ENCODE data around the gene PUS1.
A peak's percentile ranks its signal among the peaks of the same experiment; 100 is the strongest.

Gene PUS1

DNA sequence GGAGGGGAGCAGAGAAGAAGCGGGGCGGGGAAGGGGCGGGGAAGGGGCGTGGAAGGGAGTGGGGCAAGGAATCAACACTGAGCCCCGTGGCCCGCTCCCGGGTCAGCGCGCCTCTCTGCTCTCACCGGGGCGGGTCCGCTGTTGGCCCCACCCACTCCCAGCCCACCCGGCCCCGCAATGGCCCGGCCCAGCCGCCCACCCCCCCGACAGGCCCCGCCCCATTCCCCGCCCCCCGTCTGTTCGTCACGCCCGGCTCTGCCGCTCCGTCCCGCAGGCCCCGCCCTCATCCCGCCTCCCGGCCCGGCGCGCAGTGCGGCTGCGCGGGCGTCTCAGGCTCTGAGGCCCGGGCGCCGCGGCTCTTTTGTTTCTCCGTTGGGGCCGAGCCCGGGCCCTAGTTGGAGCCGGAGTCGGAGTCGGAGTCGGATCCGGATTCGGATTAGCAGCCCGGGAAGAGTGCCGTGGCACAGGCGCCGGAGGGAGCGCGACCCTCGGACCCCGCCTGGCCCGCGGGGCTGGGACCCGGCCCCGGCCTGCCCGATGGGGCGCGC lies 34.7 kb upstream of the PUS1 start, which contains the start of gene ULK1:
Gene ULK1 (plus strand): TSS at position 310 of the 548 bp plus-strand sequence. CDS start 380 bp downstream, outside the sequence.
- peak; percentile 88 for DNase-seq
- H4K8ac ChIP-seq (ENCODE audit: low read length) = peak within 1 kb of the TSS; percentile 14
- peak within 1 kb of the TSS; percentile 75 for H4K91ac ChIP-seq (ENCODE audit: low read length)
- H3K27ac ChIP-seq (ENCODE audit: low read length, poor library complexity, severe bottlenecking) = no peak within 1 kb of the TSS
- H3K4ac ChIP-seq (ENCODE audit: low read depth in 1 of 2, low read length in 2 of 2) = peak within 1 kb of the TSS in 1 of 2 experiments; percentile 91
- no peaks in the 10 kb centered on the region for H3K9me3 ChIP-seq (ENCODE audit: control insufficient read depth, low read length)
- H3K18ac ChIP-seq (ENCODE audit: low read depth in 1 of 2, low read length in 2 of 2) = peak within 1 kb of the TSS; percentile 69 to 98
- H3K36me3 ChIP-seq (ENCODE audit: control insufficient read depth in 1 of 2, insufficient read depth in 2 of 2, low read depth in 1 of 2, low read length in 2 of 2) = peaks cover 13 to 23% of the 10 kb centered on the region in 2 experiments
- no peak within 1 kb of the TSS for H3K14ac ChIP-seq (ENCODE audit: low read length in 2 of 2)
- H3K9ac ChIP-seq (ENCODE audit: low read length) = peak within 1 kb of the TSS; percentile 90
- H3K79me1 ChIP-seq (replicated peaks; ENCODE audit: low read length, poor library complexity, severe bottlenecking) = peaks cover 25% of the 10 kb centered on the region
- no peak within 1 kb of the TSS for H2BK5ac ChIP-seq (ENCODE audit: low read depth, low read length, poor library complexity, severe bottlenecking)
- H2AK5ac ChIP-seq (ENCODE audit: low read length, severe bottlenecking) = no peak within 1 kb of the TSS
- H3K4me1 ChIP-seq (ENCODE audit: control insufficient read depth, insufficient read depth, low read depth, low read length) = peaks cover 27% of the 10 kb centered on the region
- H3K27me3 ChIP-seq (ENCODE audit: control insufficient read depth in 1 of 2, insufficient read depth in 1 of 2, low read length in 2 of 2) = peaks cover 0 to 3% of the 10 kb centered on the region in 2 experiments
- H3K4me3 ChIP-seq (ENCODE audit: insufficient read depth in 1 of 2, low read depth in 1 of 2, low read length in 2 of 2) = peak within 1 kb of the TSS; percentile 80 to 85
- H2BK15ac ChIP-seq (ENCODE audit: low read depth, poor library complexity, severe bottlenecking) = peak within 1 kb of the TSS; percentile 28
- peak within 1 kb of the TSS; percentile 61 for H2BK120ac ChIP-seq (ENCODE audit: low read depth, low read length)
- H3K23ac ChIP-seq (ENCODE audit: low read length in 2 of 2) = peak within 1 kb of the TSS in 1 of 2 experiments; percentile 9
- peak within 1 kb of the TSS; percentile 63 for H2AFZ ChIP-seq (ENCODE audit: low read depth, low read length)
- WGBS = 0% methylated on average over 29 of the region's 64 CpGs
- H2BK12ac ChIP-seq (ENCODE audit: low read length in 2 of 2) = no peak within 1 kb of the TSS
- H3K4me2 ChIP-seq (ENCODE audit: low read length, poor library complexity, severe bottlenecking) = peak within 1 kb of the TSS; percentile 98

DNA sequence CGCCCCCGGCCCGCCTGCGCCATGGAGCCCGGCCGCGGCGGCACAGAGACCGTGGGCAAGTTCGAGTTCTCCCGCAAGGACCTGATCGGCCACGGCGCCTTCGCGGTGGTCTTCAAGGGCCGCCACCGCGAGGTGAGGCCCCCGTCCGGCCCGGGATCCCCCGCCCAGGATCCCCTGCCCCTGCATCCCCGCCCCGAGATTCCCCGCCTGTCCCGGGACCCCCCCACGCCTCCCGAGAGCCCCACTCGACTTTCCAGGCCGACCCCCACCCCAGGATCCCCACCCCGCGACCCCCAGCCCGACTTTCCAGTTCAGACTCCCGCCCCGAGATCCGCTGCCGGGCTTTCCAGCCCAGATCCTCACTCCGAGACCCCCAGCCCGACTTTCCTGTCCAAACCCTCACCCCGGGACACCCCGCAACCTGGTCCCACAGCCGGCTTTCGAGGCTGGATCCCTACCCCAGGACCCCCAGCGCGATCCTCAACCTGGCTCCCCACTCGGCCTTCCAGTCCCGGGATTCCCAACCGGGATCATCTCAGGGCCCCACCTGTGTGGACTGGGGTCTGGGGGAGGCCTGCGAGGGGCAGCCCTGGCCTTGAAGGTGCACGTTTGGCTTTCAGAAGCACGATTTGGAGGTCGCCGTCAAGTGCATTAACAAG lies 34.0 kb upstream of the PUS1 start:
- no peak for DNase-seq
- Histone ChIP-seq H3K4ac (ENCODE audit: low read depth in 1 of 2, low read length in 2 of 2) (peak overlapping the region in 1 of 2 experiments; percentile 59), H2BK15ac (ENCODE audit: low read depth, poor library complexity, severe bottlenecking) (no peak overlapping the region), H2BK120ac (ENCODE audit: low read depth, low read length) (peak overlapping the region; percentile 61), H3K23ac (ENCODE audit: low read length in 2 of 2) (peak overlapping the region in 1 of 2 experiments; percentile 9), H3K9me3 (ENCODE audit: control insufficient read depth, low read length) (no peaks in the 10 kb centered on the region), H4K91ac (ENCODE audit: low read length) (no peak overlapping the region), H2BK5ac (ENCODE audit: low read depth, low read length, poor library complexity, severe bottlenecking) (no peak overlapping the region), H3K18ac (ENCODE audit: low read depth in 1 of 2, low read length in 2 of 2) (peak overlapping the region in 1 of 2 experiments; percentile 61), H3K36me3 (ENCODE audit: control insufficient read depth in 1 of 2, insufficient read depth in 2 of 2, low read depth in 1 of 2, low read length in 2 of 2) (peaks cover 15 to 26% of the 10 kb centered on the region in 2 experiments), H2BK12ac (ENCODE audit: low read length in 2 of 2) (no peak overlapping the region), H3K9ac (ENCODE audit: low read length) (peak overlapping the region; percentile 90), H3K14ac (ENCODE audit: low read length in 2 of 2) (no peak overlapping the region), H3K4me1 (ENCODE audit: control insufficient read depth, insufficient read depth, low read depth, low read length) (peaks cover 30% of the 10 kb centered on the region), H3K4me2 (ENCODE audit: low read length, poor library complexity, severe bottlenecking) (peak overlapping the region; percentile 98), H2AK5ac (ENCODE audit: low read length, severe bottlenecking) (no peak overlapping the region), H3K79me1 (replicated peaks; ENCODE audit: low read length, poor library complexity, severe bottlenecking) (peaks cover 28% of the 10 kb centered on the region), H2AFZ (ENCODE audit: low read depth, low read length) (no peak overlapping the region), H3K27me3 (ENCODE audit: control insufficient read depth in 1 of 2, insufficient read depth in 1 of 2, low read length in 2 of 2) (no peaks in the 10 kb centered on the region), H3K27ac (ENCODE audit: low read length, poor library complexity, severe bottlenecking) (no peak overlapping the region), H4K8ac (ENCODE audit: low read length) (peak overlapping the region; percentile 14), H3K4me3 (ENCODE audit: insufficient read depth in 1 of 2, low read depth in 1 of 2, low read length in 2 of 2) (peak overlapping the region; percentile 80 to 85)
- 7% methylated on average over 30 of the region's 54 CpGs for WGBS

- Histone ChIP-seq H2AFZ (ENCODE audit: low read depth, low read length) (peak overlapping the region; percentile 14), H3K4me3 (ENCODE audit: insufficient read depth in 1 of 2, low read depth in 1 of 2, low read length in 2 of 2) (peak overlapping the region; percentile 80 to 85), H3K9me3 (ENCODE audit: control insufficient read depth, low read length) (no peaks in the 10 kb centered on the region), H3K4me1 (ENCODE audit: control insufficient read depth, insufficient read depth, low read depth, low read length) (peaks cover 35% of the 10 kb centered on the region), H2BK5ac (ENCODE audit: low read depth, low read length, poor library complexity, severe bottlenecking) (no peak overlapping the region), H2BK15ac (ENCODE audit: low read depth, poor library complexity, severe bottlenecking) (peak overlapping the region; percentile 15), H3K27ac (ENCODE audit: low read length, poor library complexity, severe bottlenecking) (peak overlapping the region; percentile 59), H2BK120ac (ENCODE audit: low read depth, low read length) (no peak overlapping the region), H4K8ac (ENCODE audit: low read length) (no peak overlapping the region), H3K36me3 (ENCODE audit: control insufficient read depth in 1 of 2, insufficient read depth in 2 of 2, low read depth in 1 of 2, low read length in 2 of 2) (peaks cover 15 to 31% of the 10 kb centered on the region in 2 experiments), H2AK5ac (ENCODE audit: low read length, severe bottlenecking) (no peak overlapping the region), H3K14ac (ENCODE audit: low read length in 2 of 2) (no peak overlapping the region), H3K79me1 (replicated peaks; ENCODE audit: low read length, poor library complexity, severe bottlenecking) (peaks cover 32% of the 10 kb centered on the region), H3K4me2 (ENCODE audit: low read length, poor library complexity, severe bottlenecking) (peak overlapping the region; percentile 98), H3K9ac (ENCODE audit: low read length) (peak overlapping the region; percentile 90), H3K4ac (ENCODE audit: low read depth in 1 of 2, low read length in 2 of 2) (no peak overlapping the region), H2BK12ac (ENCODE audit: low read length in 2 of 2) (no peak overlapping the region), H3K27me3 (ENCODE audit: control insufficient read depth in 1 of 2, insufficient read depth in 1 of 2, low read length in 2 of 2) (no peaks in the 10 kb centered on the region), H3K18ac (ENCODE audit: low read depth in 1 of 2, low read length in 2 of 2) (peak overlapping the region in 1 of 2 experiments; percentile 61), H3K23ac (ENCODE audit: low read length in 2 of 2) (peak overlapping the region in 1 of 2 experiments; percentile 6), H4K91ac (ENCODE audit: low read length) (no peak overlapping the region)
- peak; percentile 11 for DNase-seq
- WGBS = 9% methylated on average over 12 of the region's 12 CpGs
Observed at GRCh38 chr12:131895640-131896079, 33.4 kb upstream of the PUS1 start.

Measured in mesenchymal stem cell (in vitro differentiated cells and primary cell).